Astrocyte (in vitro differentiated cells and primary cell): ENCODE results near the gene NT5C1A. TPM values are rescaled to one million over a fixed set of nuclear protein-coding genes. Genes with fewer than 3 reads are reported as not detected.

Source experiments
- DNase-seq: peaks from one replicate; pipeline ENCODE4 v3.0.0-alpha.2; 2010; ENCODE audit warnings: low read depth
- FAIRE-seq: peaks from 2 replicates; lab custom pipeline; 2011; peaks lifted over from hg19 to GRCh38; lab: Jason Lieb, UNC
- H2AFZ ChIP-seq: 2 replicates; pipeline ENCODE4 v1.6.0; 2012; ENCODE audit warnings: low read depth, low read length, inconsistent platforms
- H3K27ac ChIP-seq: 2 replicates; pipeline ENCODE4 v1.5.1; 2011; ENCODE audit warnings: low read depth, low read length, inconsistent platforms
- H3K27me3 ChIP-seq: 2 replicates; pipeline ENCODE4 v1.6.0; 2011; ENCODE audit warnings: low read length, inconsistent platforms; ENCODE audit not compliant: insufficient read depth
- H3K36me3 ChIP-seq: 2 replicates; pipeline ENCODE4 v1.5.1; 2011; ENCODE audit warnings: low read length, inconsistent platforms; ENCODE audit not compliant: insufficient read depth
- H3K4me1 ChIP-seq: 2 replicates; pipeline ENCODE4 v1.5.1; 2011; ENCODE audit warnings: low read length, inconsistent platforms; ENCODE audit not compliant: insufficient read depth
- H3K4me2 ChIP-seq: 2 replicates; pipeline ENCODE4 v1.6.0; 2012; ENCODE audit warnings: low read length, inconsistent platforms
- H3K4me3 ChIP-seq: 2 replicates; pipeline ENCODE4 v1.5.1; 2011; ENCODE audit warnings: low read depth, mild to moderate bottlenecking, low read length, inconsistent platforms; ENCODE audit not compliant: insufficient read depth
- H3K79me2 ChIP-seq: 2 replicates; pipeline ENCODE4 v1.6.0; 2012; ENCODE audit warnings: mild to moderate bottlenecking, low read length, inconsistent platforms; ENCODE audit not compliant: insufficient read depth
- H3K9ac ChIP-seq: 2 replicates; pipeline ENCODE4 v1.6.0; 2012; ENCODE audit warnings: mild to moderate bottlenecking, low read length, inconsistent platforms
- H3K9me3 ChIP-seq: 2 replicates; pipeline ENCODE4 v1.5.1; 2012; ENCODE audit warnings: low read depth, mild to moderate bottlenecking, low read length, inconsistent platforms; ENCODE audit not compliant: insufficient read depth
- H4K20me1 ChIP-seq: 2 replicates; pipeline ENCODE4 v1.6.0; 2012; ENCODE audit warnings: low read length, inconsistent platforms; ENCODE audit not compliant: insufficient read depth
- H3K27ac Mint-ChIP-seq: one replicate; pipeline ENCODE4 v1.8.0; 2021; ENCODE audit warnings: mild to moderate bottlenecking, mixed read lengths; ENCODE audit not compliant: unreplicated experiment
- H3K27me3 Mint-ChIP-seq: one replicate; pipeline ENCODE4 v1.8.0; 2021; ENCODE audit warnings: low read depth, mixed read lengths; ENCODE audit not compliant: unreplicated experiment
- H3K36me3 Mint-ChIP-seq: one replicate; pipeline ENCODE4 v1.8.0; 2021; ENCODE audit warnings: low read depth, mixed read lengths; ENCODE audit not compliant: unreplicated experiment
- H3K4me1 Mint-ChIP-seq: one replicate; pipeline ENCODE4 v1.8.0; 2021; ENCODE audit warnings: low read depth, mixed read lengths; ENCODE audit not compliant: unreplicated experiment
- H3K4me3 Mint-ChIP-seq: one replicate; pipeline ENCODE4 v1.8.0; 2021; ENCODE audit warnings: mild to moderate bottlenecking, moderate library complexity, mixed read lengths; ENCODE audit not compliant: unreplicated experiment
- H3K9me3 Mint-ChIP-seq: one replicate; pipeline ENCODE4 v1.8.0; 2021; ENCODE audit warnings: mild to moderate bottlenecking, mixed read lengths; ENCODE audit not compliant: unreplicated experiment
- CTCF ChIP-seq: IDR thresholded peaks from 2 replicates; pipeline ENCODE4 v1.5.1; 2011; ENCODE audit warnings: low read depth, mild to moderate bottlenecking, inconsistent platforms, low read length, moderate library complexity; ENCODE audit not compliant: insufficient read depth
- EZH2 ChIP-seq: IDR thresholded peaks from 2 replicates; pipeline ENCODE4 v1.6.1; 2012; ENCODE audit warnings: mild to moderate bottlenecking, low read length, inconsistent platforms; ENCODE audit not compliant: insufficient read depth
- total RNA-seq: library from RNA; stranded (reverse); gene quantifications from 2 replicates; pipeline ENCODE4 v1.2.1, GENCODE V29; 2021

The NT5C1A gene
- total RNA-seq, 1 donor from 2014 or later = 0.20 TPM

GRCh38 chr1:39650431-39650830 lies 21.5 kb downstream of the NT5C1A start:
- H3K27me3 Mint-ChIP-seq = peaks cover 41% of the 10 kb centered on the region
- Histone ChIP-seq H3K9ac (no peak overlapping the region), H3K9me3 (no peaks in the 10 kb centered on the region), H3K27me3 (peaks cover 13% of the 10 kb centered on the region), H3K4me3 (no peak overlapping the region), H2AFZ (no peak overlapping the region), H3K79me2 (no peaks in the 10 kb centered on the region), H3K36me3 (no peaks in the 10 kb centered on the region), H4K20me1 (no peaks in the 10 kb centered on the region), H3K4me2 (no peak overlapping the region), H3K27ac (no peak overlapping the region), H3K4me1 (no peaks in the 10 kb centered on the region)
- no peak overlapping the region for H3K4me3 Mint-ChIP-seq
- no peak for TF ChIP-seq EZH2
- no peak for TF ChIP-seq CTCF
- peaks cover 2% of the 10 kb centered on the region for H3K9me3 Mint-ChIP-seq
- DNase-seq (no peak), FAIRE-seq (no peak)
- no peaks in the 10 kb centered on the region for H3K36me3 Mint-ChIP-seq
- no peak overlapping the region for H3K27ac Mint-ChIP-seq
- peaks cover 8% of the 10 kb centered on the region for H3K4me1 Mint-ChIP-seq

- Histone ChIP-seq H2AFZ (no peak overlapping the region), H3K4me1 (no peaks in the 10 kb centered on the region), H3K27ac (no peak overlapping the region), H3K4me3 (no peak overlapping the region), H3K79me2 (no peaks in the 10 kb centered on the region), H3K9me3 (no peaks in the 10 kb centered on the region), H3K36me3 (no peaks in the 10 kb centered on the region), H3K27me3 (peaks cover 10% of the 10 kb centered on the region), H3K4me2 (no peak overlapping the region), H3K9ac (no peak overlapping the region), H4K20me1 (no peaks in the 10 kb centered on the region)
- DNase-seq (no peak), FAIRE-seq (no peak)
- TF ChIP-seq EZH2 (no peak), CTCF (no peak)
- no peaks in the 10 kb centered on the region for H3K36me3 Mint-ChIP-seq
- no peak overlapping the region for H3K27ac Mint-ChIP-seq
- H3K27me3 Mint-ChIP-seq = peaks cover 43% of the 10 kb centered on the region
- H3K9me3 Mint-ChIP-seq = peaks cover 2% of the 10 kb centered on the region
- no peak overlapping the region for H3K4me3 Mint-ChIP-seq
- H3K4me1 Mint-ChIP-seq = peaks cover 8% of the 10 kb centered on the region
These were observed 22.2 kb downstream of the NT5C1A start for GRCh38 chr1:39649636-39650185.

GRCh38 chr1:39648496-39648895 lies 23.4 kb downstream of the NT5C1A start:
- Histone ChIP-seq H3K9ac (no peak overlapping the region), H3K4me1 (no peaks in the 10 kb centered on the region), H3K9me3 (no peaks in the 10 kb centered on the region), H3K4me3 (no peak overlapping the region), H3K27me3 (no peaks in the 10 kb centered on the region), H3K36me3 (no peaks in the 10 kb centered on the region), H2AFZ (no peak overlapping the region), H4K20me1 (no peaks in the 10 kb centered on the region), H3K4me2 (no peak overlapping the region), H3K27ac (no peak overlapping the region), H3K79me2 (no peaks in the 10 kb centered on the region)
- peaks cover 4% of the 10 kb centered on the region for H3K9me3 Mint-ChIP-seq
- H3K4me3 Mint-ChIP-seq = no peak overlapping the region
- TF ChIP-seq CTCF (no peak), EZH2 (no peak)
- H3K4me1 Mint-ChIP-seq = peaks cover 5% of the 10 kb centered on the region
- H3K27me3 Mint-ChIP-seq = peaks cover 43% of the 10 kb centered on the region
- no peak overlapping the region for H3K27ac Mint-ChIP-seq
- no peak for FAIRE-seq
- no peaks in the 10 kb centered on the region for H3K36me3 Mint-ChIP-seq
- DNase-seq = no peak
